ENCODE data around the gene ANKRD62.

ANKRD62 gene

DNA sequence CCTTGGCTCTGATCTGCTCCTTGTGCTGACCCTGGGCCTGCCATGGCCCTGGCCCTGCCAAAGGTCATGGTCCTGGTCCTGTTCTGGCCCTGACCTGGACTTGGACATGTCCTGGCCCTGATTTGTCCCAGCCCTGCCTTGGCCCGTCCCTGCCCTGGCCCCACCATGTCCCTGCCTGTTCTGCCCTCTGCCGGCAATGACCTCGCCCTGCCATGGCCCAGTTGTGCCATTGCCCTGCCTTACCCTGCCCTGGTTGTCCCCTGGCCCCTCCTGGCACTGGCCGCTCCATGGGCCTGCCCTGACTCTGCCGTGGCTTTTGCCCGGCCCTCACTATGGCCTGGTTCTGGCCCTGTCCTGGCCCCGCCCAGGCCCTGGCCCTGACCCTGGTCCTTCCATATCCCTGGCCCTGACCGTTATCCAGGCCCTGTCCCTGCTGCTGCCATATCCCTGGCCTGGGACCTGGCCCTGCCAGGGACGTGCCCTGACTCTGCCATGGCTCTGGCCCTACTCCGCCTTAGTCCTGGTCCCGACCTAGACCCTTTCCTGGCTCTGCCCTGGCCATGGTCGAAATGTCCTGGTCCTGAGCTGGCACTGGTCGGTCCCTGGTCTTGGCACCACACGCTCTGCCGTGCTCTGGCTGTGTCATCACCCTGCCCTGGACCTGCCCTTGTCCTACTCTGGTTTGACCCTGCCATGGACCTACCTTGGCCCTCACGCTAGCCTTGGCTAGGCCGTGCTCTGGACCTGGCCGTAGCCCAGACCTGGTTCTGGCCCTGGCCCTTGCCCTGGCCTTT, 6.8 kb upstream of the ANKRD62 start:
- no peaks in the 10 kb centered on the region for H3F3A ChIP-seq (ENCODE audit: insufficient read depth, low read length)
- H3K27me3 ChIP-seq (ENCODE audit: insufficient read depth, low read length), result no peaks in the 10 kb centered on the region
- H3K4me1 ChIP-seq (ENCODE audit: insufficient read depth, low read length, severe bottlenecking), result no peaks in the 10 kb centered on the region
- no peak overlapping the region for H3K4me2 ChIP-seq (ENCODE audit: low read length)
- H3K27ac ChIP-seq (ENCODE audit: low read depth, low read length, poor library complexity, severe bottlenecking), result no peak overlapping the region
- no peak overlapping the region for H3K9ac ChIP-seq (ENCODE audit: low read length)
- no peak overlapping the region for H3K4me3 ChIP-seq (ENCODE audit: low read depth, low read length, poor library complexity, severe bottlenecking)
- H2AFZ ChIP-seq (ENCODE audit: low read length), result no peak overlapping the region
- H4K20me1 ChIP-seq (ENCODE audit: insufficient read depth, low read length), result no peaks in the 10 kb centered on the region
- no peaks in the 10 kb centered on the region for H3K9me2 ChIP-seq (ENCODE audit: low read depth, low read length)
- no peaks in the 10 kb centered on the region for H3K36me3 ChIP-seq (ENCODE audit: insufficient read depth, low read length)
- H3K79me2 ChIP-seq (ENCODE audit: insufficient read depth, low read length), result no peaks in the 10 kb centered on the region
- no peaks in the 10 kb centered on the region for H3K9me3 ChIP-seq (ENCODE audit: low read length)
- TF ChIP-seq EZH2 (IDR thresholded peaks at IDR 0.05; ENCODE audit: borderline replicate concordance, low read length), result no peak
- TF ChIP-seq, protein P1, sequence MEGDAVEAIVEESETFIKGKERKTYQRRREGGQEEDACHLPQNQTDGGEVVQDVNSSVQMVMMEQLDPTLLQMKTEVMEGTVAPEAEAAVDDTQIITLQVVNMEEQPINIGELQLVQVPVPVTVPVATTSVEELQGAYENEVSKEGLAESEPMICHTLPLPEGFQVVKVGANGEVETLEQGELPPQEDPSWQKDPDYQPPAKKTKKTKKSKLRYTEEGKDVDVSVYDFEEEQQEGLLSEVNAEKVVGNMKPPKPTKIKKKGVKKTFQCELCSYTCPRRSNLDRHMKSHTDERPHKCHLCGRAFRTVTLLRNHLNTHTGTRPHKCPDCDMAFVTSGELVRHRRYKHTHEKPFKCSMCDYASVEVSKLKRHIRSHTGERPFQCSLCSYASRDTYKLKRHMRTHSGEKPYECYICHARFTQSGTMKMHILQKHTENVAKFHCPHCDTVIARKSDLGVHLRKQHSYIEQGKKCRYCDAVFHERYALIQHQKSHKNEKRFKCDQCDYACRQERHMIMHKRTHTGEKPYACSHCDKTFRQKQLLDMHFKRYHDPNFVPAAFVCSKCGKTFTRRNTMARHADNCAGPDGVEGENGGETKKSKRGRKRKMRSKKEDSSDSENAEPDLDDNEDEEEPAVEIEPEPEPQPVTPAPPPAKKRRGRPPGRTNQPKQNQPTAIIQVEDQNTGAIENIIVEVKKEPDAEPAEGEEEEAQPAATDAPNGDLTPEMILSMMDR (IDR thresholded peaks at IDR 0.05; ENCODE audit: low read length), result no peak

DNA sequence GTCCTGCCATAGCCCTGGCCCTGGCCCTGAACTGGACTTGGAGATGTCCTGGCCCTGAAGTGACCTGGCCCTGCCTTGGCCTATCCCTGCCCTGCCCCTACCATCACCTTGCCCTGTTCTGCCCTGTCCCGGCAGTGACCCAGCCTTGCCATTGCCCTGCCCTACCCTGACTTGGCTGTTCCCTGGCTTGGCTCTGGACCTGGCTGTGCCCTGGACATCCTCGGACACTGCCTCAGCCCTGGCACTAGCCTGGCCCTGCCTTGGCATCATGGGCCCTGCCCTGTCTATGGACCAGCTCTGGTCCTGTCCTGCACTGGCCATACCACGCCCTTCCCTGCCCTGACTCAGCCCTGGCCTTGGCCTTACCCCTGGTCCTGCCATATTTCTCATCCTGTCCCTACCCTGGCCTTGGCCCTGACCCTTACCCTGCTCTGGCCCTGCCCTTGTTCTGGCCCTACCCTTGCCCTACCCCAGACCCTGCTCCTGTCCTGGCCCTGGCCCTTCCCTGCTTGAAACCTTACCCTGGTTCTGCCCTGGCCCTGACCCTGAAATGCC, 6.1 kb upstream of the ANKRD62 start:
- H3K9me2 ChIP-seq (ENCODE audit: low read depth, low read length), result no peaks in the 10 kb centered on the region
- H3K27ac ChIP-seq (ENCODE audit: low read depth, low read length, poor library complexity, severe bottlenecking), result no peak overlapping the region
- H3K4me3 ChIP-seq (ENCODE audit: low read depth, low read length, poor library complexity, severe bottlenecking), result no peak overlapping the region
- H3K4me1 ChIP-seq (ENCODE audit: insufficient read depth, low read length, severe bottlenecking), result no peaks in the 10 kb centered on the region
- H3K4me2 ChIP-seq (ENCODE audit: low read length), result no peak overlapping the region
- H3K9ac ChIP-seq (ENCODE audit: low read length), result no peak overlapping the region
- H4K20me1 ChIP-seq (ENCODE audit: insufficient read depth, low read length), result no peaks in the 10 kb centered on the region
- no peaks in the 10 kb centered on the region for H3F3A ChIP-seq (ENCODE audit: insufficient read depth, low read length)
- H2AFZ ChIP-seq (ENCODE audit: low read length), result no peak overlapping the region
- no peaks in the 10 kb centered on the region for H3K36me3 ChIP-seq (ENCODE audit: insufficient read depth, low read length)
- no peaks in the 10 kb centered on the region for H3K9me3 ChIP-seq (ENCODE audit: low read length)
- H3K27me3 ChIP-seq (ENCODE audit: insufficient read depth, low read length), result no peaks in the 10 kb centered on the region
- TF ChIP-seq, protein P1 (IDR thresholded peaks at IDR 0.05; ENCODE audit: low read length), result no peak
- no peak for TF ChIP-seq EZH2 (IDR thresholded peaks at IDR 0.05; ENCODE audit: borderline replicate concordance, low read length)
- no peaks in the 10 kb centered on the region for H3K79me2 ChIP-seq (ENCODE audit: insufficient read depth, low read length)

DNA sequence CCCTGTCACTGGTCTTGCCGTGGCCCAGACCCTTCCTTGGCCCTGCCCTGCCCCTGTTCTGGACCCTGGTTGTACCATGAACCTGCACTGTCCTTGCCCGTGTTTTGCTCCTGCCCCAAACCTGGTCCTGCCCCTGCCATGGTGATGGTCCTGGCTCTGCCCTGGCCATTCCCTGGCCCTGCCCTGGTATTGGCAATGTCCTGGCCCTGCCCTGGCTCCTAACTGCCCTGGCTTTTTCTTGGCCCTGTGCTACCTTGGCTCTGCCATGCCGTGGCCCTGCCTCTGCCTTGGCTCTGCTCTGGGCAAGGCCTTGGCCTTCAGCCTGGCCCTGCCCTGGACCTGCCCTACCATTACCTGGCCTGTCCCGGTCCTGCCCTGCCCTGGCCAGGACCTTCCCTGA, 5.5 kb upstream of the ANKRD62 start:
- no peaks in the 10 kb centered on the region for H3K9me3 ChIP-seq (ENCODE audit: low read length)
- no peaks in the 10 kb centered on the region for H3K4me1 ChIP-seq (ENCODE audit: insufficient read depth, low read length, severe bottlenecking)
- no peaks in the 10 kb centered on the region for H3K79me2 ChIP-seq (ENCODE audit: insufficient read depth, low read length)
- H3K4me3 ChIP-seq (ENCODE audit: low read depth, low read length, poor library complexity, severe bottlenecking), result no peak overlapping the region
- H3K27ac ChIP-seq (ENCODE audit: low read depth, low read length, poor library complexity, severe bottlenecking), result no peak overlapping the region
- H3F3A ChIP-seq (ENCODE audit: insufficient read depth, low read length), result no peaks in the 10 kb centered on the region
- no peaks in the 10 kb centered on the region for H3K36me3 ChIP-seq (ENCODE audit: insufficient read depth, low read length)
- no peaks in the 10 kb centered on the region for H3K27me3 ChIP-seq (ENCODE audit: insufficient read depth, low read length)
- no peak overlapping the region for H2AFZ ChIP-seq (ENCODE audit: low read length)
- TF ChIP-seq, protein P1 (IDR thresholded peaks at IDR 0.05; ENCODE audit: low read length), result no peak
- no peak for TF ChIP-seq EZH2 (IDR thresholded peaks at IDR 0.05; ENCODE audit: borderline replicate concordance, low read length)
- no peaks in the 10 kb centered on the region for H4K20me1 ChIP-seq (ENCODE audit: insufficient read depth, low read length)
- no peaks in the 10 kb centered on the region for H3K9me2 ChIP-seq (ENCODE audit: low read depth, low read length)
- no peak overlapping the region for H3K9ac ChIP-seq (ENCODE audit: low read length)
- H3K4me2 ChIP-seq (ENCODE audit: low read length), result no peak overlapping the region
